DOHH2 (cell line): ENCODE data around the gene MUC13.

Experiments
- H3F3A ChIP-seq: fragments of 200-600 bp; sonication (generic), shearing (Covaris generic); 2 replicates; pipeline ENCODE4 v1.6.0; 2016; ENCODE audit warnings: antibody characterized with exemption, mild to moderate bottlenecking; ENCODE audit not compliant: control insufficient read depth, insufficient read depth
- H3K27ac ChIP-seq: fragments of 200-600 bp; sonication (generic); 2 replicates; pipeline ENCODE4 v1.5.1; 2014; ENCODE audit warnings: low read depth, mild to moderate bottlenecking, low read length, moderate library complexity
- H3K27me3 ChIP-seq: fragments of 200-600 bp; sonication (generic); 2 replicates; pipeline ENCODE4 v1.6.1; 2014; ENCODE audit warnings: mild to moderate bottlenecking, low read length, mixed read lengths; ENCODE audit not compliant: control insufficient read depth
- H3K36me3 ChIP-seq: fragments of 200-600 bp; sonication (generic); 2 replicates; pipeline ENCODE4 v1.6.1; 2014; ENCODE audit warnings: mild to moderate bottlenecking, low read length, moderate library complexity, mixed read lengths; ENCODE audit not compliant: control insufficient read depth
- H3K4me1 ChIP-seq: fragments of 200-600 bp; sonication (generic); 2 replicates; pipeline ENCODE4 v1.6.1; 2014; ENCODE audit warnings: mild to moderate bottlenecking, low read length, mixed read lengths; ENCODE audit not compliant: control insufficient read depth
- H3K4me2 ChIP-seq: fragments of 200-600 bp; sonication (generic); 2 replicates; pipeline ENCODE4 v1.6.0; 2014; ENCODE audit warnings: mild to moderate bottlenecking, low read length, moderate library complexity
- H3K4me3 ChIP-seq: fragments of 200-600 bp; sonication (generic); 2 replicates; pipeline ENCODE4 v1.5.1; 2014; ENCODE audit warnings: mild to moderate bottlenecking, low read length, mixed read lengths
- H3K79me2 ChIP-seq: fragments of 200-600 bp; sonication (generic); 2 replicates; pipeline ENCODE4 v1.6.1; 2014; ENCODE audit warnings: mild to moderate bottlenecking, low read length, mixed read lengths; ENCODE audit not compliant: control insufficient read depth
- H3K9me2 ChIP-seq: fragments of 200-600 bp; sonication (generic); replicated peaks from 2 replicates; pipeline ENCODE4 v1.6.1; 2014; ENCODE audit warnings: mild to moderate bottlenecking, low read length, mixed read lengths; ENCODE audit not compliant: control insufficient read depth
- H3K9me3 ChIP-seq: fragments of 200-600 bp; sonication (generic); 2 replicates; pipeline ENCODE4 v1.6.1; 2014; ENCODE audit warnings: antibody characterized with exemption, low read length, mixed read lengths; ENCODE audit not compliant: control insufficient read depth, insufficient read depth
- H4K20me1 ChIP-seq: fragments of 200-600 bp; sonication (generic); 2 replicates; pipeline ENCODE4 v1.6.0; 2014; ENCODE audit warnings: low read depth, mild to moderate bottlenecking, antibody characterized with exemption, low read length, moderate library complexity; ENCODE audit not compliant: control insufficient read depth, insufficient read depth
- EZH2phosphoT487 ChIP-seq: fragments of 200-600 bp; sonication (generic); IDR thresholded peaks from 2 replicates; pipeline ENCODE4 v1.6.1; 2017; ENCODE audit warnings: borderline replicate concordance, mild to moderate bottlenecking, antibody characterized with exemption, low read length, moderate library complexity, mixed read lengths
- TF ChIP-seq, protein P1 (sequence below): fragments of 200-600 bp; sonication (generic); IDR thresholded peaks from one replicate; pipeline ENCODE4 v1.5.1; 2014; ENCODE audit warnings: antibody characterized with exemption, mild to moderate bottlenecking, low read depth, low read length; ENCODE audit not compliant: poor library complexity, severe bottlenecking

Gene MUC13

DNA sequence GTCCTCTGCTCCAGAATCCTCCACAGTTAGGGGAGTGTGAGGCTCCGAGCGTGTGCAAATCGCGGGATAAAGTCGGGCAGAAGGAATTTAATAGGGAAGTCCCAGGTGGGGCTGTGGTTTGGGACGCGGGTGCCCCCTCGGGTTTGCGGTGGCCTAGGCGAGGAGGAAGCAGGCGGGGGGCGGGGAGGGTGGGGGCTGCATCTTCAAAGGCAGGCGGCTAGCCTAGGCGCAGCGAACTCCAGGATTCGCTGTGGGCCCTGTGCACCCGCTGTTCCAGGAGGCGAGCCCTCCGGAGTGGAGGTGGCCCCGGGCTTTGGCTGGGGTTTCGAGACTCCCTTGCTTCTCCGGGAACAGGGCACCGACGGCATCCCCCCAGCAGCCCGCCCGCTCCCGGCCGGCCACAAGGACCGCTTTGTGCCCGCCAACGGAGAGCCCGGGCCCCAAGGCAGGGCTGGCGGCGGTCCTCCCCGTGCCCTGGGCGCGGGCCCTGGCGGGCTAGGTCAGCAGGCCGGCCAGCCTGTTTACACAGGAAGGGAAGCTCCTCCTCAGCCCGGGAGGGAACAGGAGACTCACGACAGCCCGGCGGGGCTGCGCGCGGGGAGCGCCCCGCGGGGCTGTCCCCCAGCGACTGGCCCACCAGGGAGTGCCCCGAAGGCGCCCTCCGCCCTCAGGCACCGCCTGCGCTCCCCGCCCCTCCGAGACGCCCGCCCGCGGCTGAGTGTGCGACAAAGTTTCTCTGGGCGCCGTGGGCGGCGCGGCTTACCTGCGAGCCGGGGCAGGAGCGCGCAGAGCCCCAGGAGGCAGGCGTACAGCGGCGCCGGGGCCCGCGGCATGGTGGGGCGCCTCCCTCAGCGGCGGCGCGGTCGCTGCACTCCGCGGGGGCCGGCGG lies 48.1 kb downstream of the MUC13 start:
- Histone ChIP-seq H3K4me1 (no peaks in the 10 kb centered on the region), H4K20me1 (no peaks in the 10 kb centered on the region), H3K27ac (no peak overlapping the region), H3K9me3 (no peaks in the 10 kb centered on the region), H3K4me2 (no peak overlapping the region), H3K9me2 (no peaks in the 10 kb centered on the region), H3K27me3 (peaks cover 8% of the 10 kb centered on the region), H3K79me2 (no peaks in the 10 kb centered on the region), H3K36me3 (no peaks in the 10 kb centered on the region), H3F3A (no peaks in the 10 kb centered on the region), H3K4me3 (no peak overlapping the region)
- no peak for TF ChIP-seq EZH2phosphoT487
- TF ChIP-seq, protein P1, sequence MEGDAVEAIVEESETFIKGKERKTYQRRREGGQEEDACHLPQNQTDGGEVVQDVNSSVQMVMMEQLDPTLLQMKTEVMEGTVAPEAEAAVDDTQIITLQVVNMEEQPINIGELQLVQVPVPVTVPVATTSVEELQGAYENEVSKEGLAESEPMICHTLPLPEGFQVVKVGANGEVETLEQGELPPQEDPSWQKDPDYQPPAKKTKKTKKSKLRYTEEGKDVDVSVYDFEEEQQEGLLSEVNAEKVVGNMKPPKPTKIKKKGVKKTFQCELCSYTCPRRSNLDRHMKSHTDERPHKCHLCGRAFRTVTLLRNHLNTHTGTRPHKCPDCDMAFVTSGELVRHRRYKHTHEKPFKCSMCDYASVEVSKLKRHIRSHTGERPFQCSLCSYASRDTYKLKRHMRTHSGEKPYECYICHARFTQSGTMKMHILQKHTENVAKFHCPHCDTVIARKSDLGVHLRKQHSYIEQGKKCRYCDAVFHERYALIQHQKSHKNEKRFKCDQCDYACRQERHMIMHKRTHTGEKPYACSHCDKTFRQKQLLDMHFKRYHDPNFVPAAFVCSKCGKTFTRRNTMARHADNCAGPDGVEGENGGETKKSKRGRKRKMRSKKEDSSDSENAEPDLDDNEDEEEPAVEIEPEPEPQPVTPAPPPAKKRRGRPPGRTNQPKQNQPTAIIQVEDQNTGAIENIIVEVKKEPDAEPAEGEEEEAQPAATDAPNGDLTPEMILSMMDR = no peak

DNA sequence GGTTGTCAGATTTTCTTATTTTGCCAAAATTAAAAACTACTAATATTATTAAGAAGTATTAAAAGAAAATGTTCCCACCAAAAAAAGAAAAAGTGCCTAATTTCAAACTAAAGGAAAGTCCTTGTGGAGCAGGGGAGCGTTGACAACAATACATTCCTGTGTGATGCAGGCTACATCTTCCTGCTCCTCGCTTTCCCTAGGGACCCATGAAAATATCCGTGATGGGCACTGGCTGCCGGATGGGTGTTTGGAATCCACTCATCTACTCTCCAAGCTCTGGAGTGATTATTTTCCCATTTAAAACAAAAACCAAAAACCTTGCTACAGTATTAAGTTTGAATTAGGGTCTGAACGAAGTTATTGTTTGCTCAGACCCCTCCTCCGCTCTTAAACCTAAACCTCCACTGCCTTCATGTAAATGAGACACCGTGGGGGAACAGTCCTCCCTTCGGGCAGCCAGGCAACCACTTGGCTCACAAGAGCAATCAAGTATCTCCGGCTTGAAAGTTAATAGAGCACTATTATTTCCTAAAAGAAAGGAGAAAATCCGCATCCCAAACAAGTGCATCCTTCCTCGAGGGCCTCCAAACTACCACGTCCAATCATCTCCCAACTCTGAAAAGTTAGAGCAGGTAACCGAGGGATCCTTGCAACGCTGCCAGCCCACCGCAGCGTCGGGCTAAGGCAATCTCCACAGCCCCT lies 48.9 kb downstream of the MUC13 start:
- H3F3A ChIP-seq = no peaks in the 10 kb centered on the region
- H3K79me2 ChIP-seq = no peaks in the 10 kb centered on the region
- TF ChIP-seq EZH2phosphoT487 = no peak
- TF ChIP-seq, protein P1 = no peak
- no peaks in the 10 kb centered on the region for H4K20me1 ChIP-seq
- H3K27me3 ChIP-seq = peaks cover 8% of the 10 kb centered on the region
- H3K4me2 ChIP-seq = no peak overlapping the region
- no peaks in the 10 kb centered on the region for H3K36me3 ChIP-seq
- H3K27ac ChIP-seq = no peak overlapping the region
- no peaks in the 10 kb centered on the region for H3K4me1 ChIP-seq
- H3K9me3 ChIP-seq = no peaks in the 10 kb centered on the region
- H3K9me2 ChIP-seq = no peaks in the 10 kb centered on the region
- H3K4me3 ChIP-seq = no peak overlapping the region

DNA sequence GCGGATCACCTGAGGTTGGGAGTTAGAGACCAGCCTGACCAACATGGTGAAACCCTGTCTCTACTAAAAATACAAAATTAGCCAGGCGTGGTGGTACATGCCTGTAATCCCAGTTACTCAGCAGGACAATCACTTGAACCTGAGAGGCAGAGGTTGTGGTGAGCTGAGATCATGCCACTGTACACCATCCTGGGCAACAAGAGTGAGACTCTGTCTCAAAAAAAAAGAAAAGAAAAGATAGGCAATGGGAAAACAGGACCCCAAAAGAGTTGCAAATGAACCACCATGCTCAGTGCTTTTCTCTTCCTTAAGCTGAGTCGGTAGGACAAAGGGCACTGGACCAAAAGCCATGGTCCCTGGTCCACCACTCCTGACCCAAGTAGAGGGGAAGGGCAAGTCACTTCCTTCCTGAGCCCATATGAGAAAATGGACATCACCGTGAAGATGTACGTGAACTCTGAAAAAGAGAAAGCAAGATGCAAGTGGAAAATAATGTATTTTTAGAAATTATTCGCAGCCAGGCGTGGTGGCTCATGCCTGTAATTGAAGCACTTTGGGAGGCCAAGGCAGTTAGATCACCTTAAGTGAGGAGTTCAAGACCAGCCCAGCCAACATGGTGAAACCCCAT lies 50.0 kb downstream of the MUC13 start:
- Histone ChIP-seq H3K4me3 (no peak overlapping the region), H3K9me3 (no peaks in the 10 kb centered on the region), H3K27ac (no peak overlapping the region), H3K9me2 (no peaks in the 10 kb centered on the region), H3K4me1 (no peaks in the 10 kb centered on the region), H4K20me1 (no peaks in the 10 kb centered on the region), H3K27me3 (peaks cover 9% of the 10 kb centered on the region), H3K79me2 (no peaks in the 10 kb centered on the region), H3K36me3 (no peaks in the 10 kb centered on the region), H3F3A (no peaks in the 10 kb centered on the region), H3K4me2 (no peak overlapping the region)
- TF ChIP-seq, protein P1 = no peak
- TF ChIP-seq EZH2phosphoT487 = no peak
